ENCODE results near the gene ASPN.

- TF ChIP-seq CTCF (IDR thresholded peaks at IDR 0.05; ENCODE audit: poor library complexity) (no peak), EZH2 (IDR thresholded peaks at IDR 0.05; ENCODE audit: borderline replicate concordance) (no peak), EZH2phosphoT487 (IDR thresholded peaks at IDR 0.05; ENCODE audit: low read depth, severe bottlenecking, unreplicated experiment) (no peak)
Measured at GRCh38 chr9:92492781-92493401, 10.6 kb upstream of the ASPN start.

Data from hepatocyte (in vitro differentiated cells).